Activated CD4-positive, alpha-beta T cell treated with anti-CD3 and anti-CD28 coated beads, Interleukin-2, amount 10 ng/mL, durations not matched to agents 7 days and 5 days (primary cell): ENCODE data around the gene KDM7A. TPM values are rescaled to one million over a fixed set of nuclear protein-coding genes. Genes with fewer than 3 reads are reported as not detected.

Experiments used
- CTCF ChIA-PET: fragments of 350-600 bp; sonication (Branson Sonifier 250); formaldehyde crosslinking; loops from one replicate; lab custom pipeline; 2021; ENCODE audit warnings: antibody characterized with exemption; lab: Charles Lee
- POLR2A ChIA-PET: fragments of 350-600 bp; sonication (Branson Sonifier 250); formaldehyde crosslinking; loops from one replicate; lab custom pipeline; 2021; ENCODE audit warnings: antibody characterized with exemption; lab: Charles Lee
- DNase-seq: peaks from one replicate; pipeline ENCODE4 v3.0.0-alpha.2; 2020
- H3K27ac Mint-ChIP-seq: one replicate; pipeline ENCODE4 v1.8.0; 2021; ENCODE audit warnings: mild to moderate bottlenecking, moderate library complexity, mixed read lengths
- H3K27me3 Mint-ChIP-seq: one replicate; pipeline ENCODE4 v1.8.0; 2021; ENCODE audit warnings: mixed read lengths
- H3K36me3 Mint-ChIP-seq: one replicate; pipeline ENCODE4 v1.8.0; 2021; ENCODE audit warnings: low read depth, mixed read lengths
- H3K4me1 Mint-ChIP-seq: one replicate; pipeline ENCODE4 v1.8.0; 2021; ENCODE audit warnings: mixed read lengths
- H3K4me3 Mint-ChIP-seq: one replicate; pipeline ENCODE4 v1.8.0; 2021; ENCODE audit warnings: mild to moderate bottlenecking, moderate library complexity, mixed read lengths
- H3K9me3 Mint-ChIP-seq: one replicate; pipeline ENCODE4 v1.8.0; 2021; ENCODE audit warnings: mixed read lengths
- total RNA-seq, 2 experiments: library from RNA; stranded (reverse); gene quantifications; one replicate each; pipeline ENCODE4 v1.2.3, GENCODE V29; 2021

KDM7A gene
- total RNA-seq, 2 experiments from 2014 or later = 12.5 to 13.5 TPM

GRCh38 chr7:140197218-140197890 lies 20.6 kb upstream of the KDM7A start:
- peaks cover 13% of the 10 kb centered on the region for H3K9me3 Mint-ChIP-seq

GRCh38 chr7:140196361-140197217 lies 19.8 kb upstream of the KDM7A start:
- H3K36me3 Mint-ChIP-seq = peaks cover 4% of the 10 kb centered on the region
- peaks cover 2% of the 10 kb centered on the region for H3K27me3 Mint-ChIP-seq
- CTCF ChIA-PET = interaction anchor here (1.2 to 3.5 kb wide), 3 partner anchors 12 to 22 kb away, joined by 3 to 18 read pairs (median 4); no protein-coding TSS in a partner anchor

More at GRCh38 chr7:140197218-140197890, 20.6 kb upstream of the KDM7A start:
- Mint-ChIP-seq H3K27me3 (peaks cover 2% of the 10 kb centered on the region), H3K4me1 (peaks cover 11% of the 10 kb centered on the region), H3K27ac (no peak overlapping the region), H3K36me3 (peaks cover 5% of the 10 kb centered on the region), H3K4me3 (no peak overlapping the region)
- DNase-seq = no peak
- ChIA-PET POLR2A (no interaction called here), CTCF (interaction anchor here (0.7 to 3.5 kb wide), 5 partner anchors 11 to 35 kb away, joined by 3 to 18 read pairs (median 3); no protein-coding TSS in a partner anchor)

GRCh38 chr7:140195859-140196258 lies 19.1 kb upstream of the KDM7A start:
- no peak overlapping the region for H3K27ac Mint-ChIP-seq
- H3K27me3 Mint-ChIP-seq = peaks cover 2% of the 10 kb centered on the region
- CTCF ChIA-PET = interaction anchor here (3.5 kb wide), 1 partner anchor 13 kb away, joined by 18 read pairs; no protein-coding TSS in a partner anchor
- H3K9me3 Mint-ChIP-seq = peaks cover 13% of the 10 kb centered on the region
- peaks cover 11% of the 10 kb centered on the region for H3K4me1 Mint-ChIP-seq
- no peak overlapping the region for H3K4me3 Mint-ChIP-seq
- H3K36me3 Mint-ChIP-seq = peaks cover 4% of the 10 kb centered on the region
- POLR2A ChIA-PET = no interaction called here
- no peak for DNase-seq

More at GRCh38 chr7:140196361-140197217, 19.8 kb upstream of the KDM7A start:
- POLR2A ChIA-PET = no interaction called here
- Mint-ChIP-seq H3K27ac (peak overlapping the region; percentile 32), H3K4me3 (no peak overlapping the region), H3K9me3 (peaks cover 13% of the 10 kb centered on the region), H3K4me1 (peaks cover 11% of the 10 kb centered on the region)
- DNase-seq = no peak

GRCh38 chr7:140192620-140193019 lies 15.8 kb upstream of the KDM7A start:
- H3K9me3 Mint-ChIP-seq = peaks cover 13% of the 10 kb centered on the region
- DNase-seq = no peak
- H3K4me3 Mint-ChIP-seq = no peak overlapping the region
- peaks cover 4% of the 10 kb centered on the region for H3K27me3 Mint-ChIP-seq
- POLR2A ChIA-PET = no interaction called here
- H3K27ac Mint-ChIP-seq = no peak overlapping the region
- peaks cover 4% of the 10 kb centered on the region for H3K36me3 Mint-ChIP-seq
- H3K4me1 Mint-ChIP-seq = peaks cover 19% of the 10 kb centered on the region
- CTCF ChIA-PET = interaction anchor here (0.6 to 2.2 kb wide), 5 partner anchors 8 to 38 kb away, joined by 3 to 11 read pairs (median 5); partner anchors contain the start of gene KDM7A

GRCh38 chr7:140192176-140192575 lies 15.4 kb upstream of the KDM7A start:
- H3K4me1 Mint-ChIP-seq = peaks cover 19% of the 10 kb centered on the region
- no peak for DNase-seq
- no peak overlapping the region for H3K4me3 Mint-ChIP-seq
- peaks cover 4% of the 10 kb centered on the region for H3K27me3 Mint-ChIP-seq
- H3K36me3 Mint-ChIP-seq = peaks cover 4% of the 10 kb centered on the region
- CTCF ChIA-PET = interaction anchor here (0.6 to 2.2 kb wide), 4 partner anchors 9 to 39 kb away, joined by 3 to 11 read pairs (median 6); partner anchors contain the start of gene KDM7A
- no peak overlapping the region for H3K27ac Mint-ChIP-seq
- peaks cover 10% of the 10 kb centered on the region for H3K9me3 Mint-ChIP-seq
- POLR2A ChIA-PET = no interaction called here

- no peak for DNase-seq
- Mint-ChIP-seq H3K27ac (no peak overlapping the region), H3K4me1 (peaks cover 11% of the 10 kb centered on the region), H3K27me3 (peaks cover 4% of the 10 kb centered on the region), H3K4me3 (no peak overlapping the region), H3K9me3 (no peaks in the 10 kb centered on the region), H3K36me3 (no peaks in the 10 kb centered on the region)
- CTCF ChIA-PET = interaction anchor here (0.7 kb wide), 1 partner anchor 9 kb away, joined by 3 read pairs; no protein-coding TSS in a partner anchor
- POLR2A ChIA-PET = no interaction called here
These were observed 13.8 kb upstream of the KDM7A start for GRCh38 chr7:140190588-140190987.

- Mint-ChIP-seq H3K27ac (no peak overlapping the region), H3K36me3 (no peaks in the 10 kb centered on the region), H3K4me3 (no peak overlapping the region), H3K27me3 (peaks cover 7% of the 10 kb centered on the region), H3K4me1 (peaks cover 10% of the 10 kb centered on the region), H3K9me3 (no peaks in the 10 kb centered on the region)
- ChIA-PET POLR2A (no interaction called here), CTCF (interaction anchor here (1.0 kb wide), 1 partner anchor 10 kb away, joined by 3 read pairs; no protein-coding TSS in a partner anchor)
- DNase-seq = no peak
These were observed 13.1 kb upstream of the KDM7A start for GRCh38 chr7:140189917-140190316.

- ChIA-PET CTCF (interaction anchor here (1.1 to 1.4 kb wide), 2 partner anchors 27 to 29 kb away, joined by 3 to 4 read pairs; no protein-coding TSS in a partner anchor), POLR2A (interaction anchor here (0.7 kb wide), 1 partner anchor 190 kb away, joined by 3 read pairs; no protein-coding TSS in a partner anchor)
- Mint-ChIP-seq H3K4me1 (peaks cover 7% of the 10 kb centered on the region), H3K36me3 (peaks cover 4% of the 10 kb centered on the region), H3K9me3 (no peaks in the 10 kb centered on the region), H3K27ac (no peak overlapping the region), H3K4me3 (no peak overlapping the region), H3K27me3 (peaks cover 27% of the 10 kb centered on the region)
- DNase-seq = no peak
These were observed 6.1 kb upstream of the KDM7A start for GRCh38 chr7:140182917-140183316.

- POLR2A ChIA-PET = no interaction called here
- H3K27ac Mint-ChIP-seq = no peak overlapping the region
- peaks cover 24% of the 10 kb centered on the region for H3K4me1 Mint-ChIP-seq
- H3K36me3 Mint-ChIP-seq = peaks cover 4% of the 10 kb centered on the region
- CTCF ChIA-PET = interaction anchor here (1.4 kb wide), 1 partner anchor 74 kb away, joined by 3 read pairs; no protein-coding TSS in a partner anchor
- peaks cover 25% of the 10 kb centered on the region for H3K27me3 Mint-ChIP-seq
- H3K4me3 Mint-ChIP-seq = no peak overlapping the region
- no peaks in the 10 kb centered on the region for H3K9me3 Mint-ChIP-seq
- DNase-seq = no peak
These were observed 2.6 kb upstream of the KDM7A start for GRCh38 chr7:140179339-140179738.

GRCh38 chr7:140176122-140176701 lies 571 bp downstream of the KDM7A start:
- peaks cover 40% of the 10 kb centered on the region for H3K4me1 Mint-ChIP-seq
- ChIA-PET CTCF (interaction anchor here (0.8 to 2.9 kb wide), 6 partner anchors 10 to 150 kb away, joined by 3 to 11 read pairs (median 4); no protein-coding TSS in a partner anchor), POLR2A (interaction anchor here (0.5 to 2.8 kb wide), 3 partner anchors 50 to 76 kb away, joined by 3 to 13 read pairs (median 6); no protein-coding TSS in a partner anchor)
- peak overlapping the region; percentile 82 for H3K4me3 Mint-ChIP-seq
- peaks cover 10% of the 10 kb centered on the region for H3K27me3 Mint-ChIP-seq
- H3K27ac Mint-ChIP-seq = peak overlapping the region; percentile 93
- DNase-seq = no peak
- H3K9me3 Mint-ChIP-seq = no peaks in the 10 kb centered on the region
- H3K36me3 Mint-ChIP-seq = peaks cover 9% of the 10 kb centered on the region

- peaks cover 45% of the 10 kb centered on the region for H3K4me1 Mint-ChIP-seq
- peak overlapping the region; percentile 93 for H3K27ac Mint-ChIP-seq
- DNase-seq = peak; percentile 96
- peak overlapping the region; percentile 82 for H3K4me3 Mint-ChIP-seq
- ChIA-PET POLR2A (interaction anchor here (2.8 kb wide), 1 partner anchor 55 kb away, joined by 13 read pairs; no protein-coding TSS in a partner anchor), CTCF (interaction anchor here (0.8 to 2.1 kb wide), 5 partner anchors 9 to 151 kb away, joined by 3 to 5 read pairs (median 4); no protein-coding TSS in a partner anchor)
- peaks cover 4% of the 10 kb centered on the region for H3K27me3 Mint-ChIP-seq
- no peaks in the 10 kb centered on the region for H3K9me3 Mint-ChIP-seq
- H3K36me3 Mint-ChIP-seq = peaks cover 11% of the 10 kb centered on the region
These were observed 1.3 kb downstream of the KDM7A start for GRCh38 chr7:140175221-140176121.
